Measurements from ENCODE around the gene RAP1A.
"Not testable (repeated sequence)": the region's sequence is repeated elsewhere in the genome, so short reads cannot be mapped to it uniquely, and the experiment has no call there.

Gene RAP1A

GRCh38 chr1:111631502-111631901 is 11.9 kb downstream of the RAP1A start:
- no peaks in the 10 kb centered on the region for H3K36me3 ChIP-seq (ENCODE audit: insufficient read depth, low read length)
- no peaks in the 10 kb centered on the region for H3K9me3 ChIP-seq (ENCODE audit: control insufficient read depth, insufficient read depth, low read length)
- H3K4me1 ChIP-seq (ENCODE audit: insufficient read depth, low read length): peaks cover 3% of the 10 kb centered on the region; the same call in 1 of the 2 replicates
- no peak overlapping the region for H3K9ac ChIP-seq (ENCODE audit: low read depth, low read length)

DNA sequence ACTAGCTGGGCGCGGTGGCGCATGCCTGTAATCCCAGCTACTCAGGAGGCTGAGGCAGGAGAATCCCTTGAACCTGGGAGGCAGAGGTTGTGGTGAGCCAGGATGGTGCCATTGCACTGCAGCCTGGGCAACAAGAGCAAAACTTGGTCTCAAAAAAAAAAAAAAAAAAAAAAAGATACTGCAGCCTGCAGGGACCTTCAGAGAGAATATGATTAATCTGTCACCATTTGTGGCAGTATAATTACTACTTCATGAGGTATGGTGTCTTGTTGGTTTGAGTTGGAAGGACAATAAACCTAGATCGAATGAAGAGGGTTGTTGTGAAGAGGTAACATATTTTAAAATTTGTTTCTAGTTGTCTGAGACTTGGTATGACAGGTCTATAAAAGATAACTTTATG is 13.2 kb downstream of the RAP1A start:
- not testable (repeated sequence) for H3K9ac ChIP-seq (ENCODE audit: low read depth, low read length); H3K4me1 ChIP-seq (ENCODE audit: insufficient read depth, low read length); H3K36me3 ChIP-seq (ENCODE audit: insufficient read depth, low read length); H3K9me3 ChIP-seq (ENCODE audit: control insufficient read depth, insufficient read depth, low read length)

- Histone ChIP-seq H3K9ac (ENCODE audit: low read depth, low read length) (no peak overlapping the region), H3K36me3 (ENCODE audit: insufficient read depth, low read length) (no peaks in the 10 kb centered on the region), H3K4me1 (ENCODE audit: insufficient read depth, low read length) (peaks cover 3% of the 10 kb centered on the region; the same call in 1 of the 2 replicates), H3K9me3 (ENCODE audit: control insufficient read depth, insufficient read depth, low read length) (no peaks in the 10 kb centered on the region)
Observed at GRCh38 chr1:111633736-111634247, 14.2 kb downstream of the RAP1A start.

- Histone ChIP-seq H3K4me1 (ENCODE audit: insufficient read depth, low read length) (peaks cover 7% of the 10 kb centered on the region; the same call in 1 of the 2 replicates), H3K9me3 (ENCODE audit: control insufficient read depth, insufficient read depth, low read length) (no peaks in the 10 kb centered on the region), H3K9ac (ENCODE audit: low read depth, low read length) (no peak overlapping the region), H3K36me3 (ENCODE audit: insufficient read depth, low read length) (no peaks in the 10 kb centered on the region)
Observed at GRCh38 chr1:111635324-111636009, 15.9 kb downstream of the RAP1A start.

- Histone ChIP-seq H3K4me1 (ENCODE audit: insufficient read depth, low read length) (peaks cover 7% of the 10 kb centered on the region; the same call in 1 of the 2 replicates), H3K36me3 (ENCODE audit: insufficient read depth, low read length) (no peaks in the 10 kb centered on the region), H3K9me3 (ENCODE audit: control insufficient read depth, insufficient read depth, low read length) (0 out of 2 replicates have a peak, but pooled peaks cover 3% of the 10 kb centered on the region), H3K9ac (ENCODE audit: low read depth, low read length) (no peak overlapping the region)
Observed at GRCh38 chr1:111638320-111638719, 18.7 kb downstream of the RAP1A start.

- Histone ChIP-seq H3K36me3 (ENCODE audit: insufficient read depth, low read length) (no peaks in the 10 kb centered on the region), H3K9me3 (ENCODE audit: control insufficient read depth, insufficient read depth, low read length) (0 out of 2 replicates have a peak, but pooled peaks cover 3% of the 10 kb centered on the region), H3K4me1 (ENCODE audit: insufficient read depth, low read length) (peaks cover 7% of the 10 kb centered on the region; the same call in 1 of the 2 replicates), H3K9ac (ENCODE audit: low read depth, low read length) (no peak overlapping the region)
Observed at GRCh38 chr1:111639602-111640198, 20.1 kb downstream of the RAP1A start.

GRCh38 chr1:111643097-111643496 is 23.5 kb downstream of the RAP1A start:
- H3K9ac ChIP-seq (ENCODE audit: low read depth, low read length): no peak overlapping the region
- peaks cover 4% of the 10 kb centered on the region; the same call in 1 of the 2 replicates for H3K4me1 ChIP-seq (ENCODE audit: insufficient read depth, low read length)
- no peaks in the 10 kb centered on the region for H3K36me3 ChIP-seq (ENCODE audit: insufficient read depth, low read length)
- 0 out of 2 replicates have a peak, but pooled peaks cover 3% of the 10 kb centered on the region for H3K9me3 ChIP-seq (ENCODE audit: control insufficient read depth, insufficient read depth, low read length)

GRCh38 chr1:111643696-111644095 is 24.1 kb downstream of the RAP1A start:
- Histone ChIP-seq H3K9ac (ENCODE audit: low read depth, low read length) (no peak overlapping the region), H3K4me1 (ENCODE audit: insufficient read depth, low read length) (peaks cover 4% of the 10 kb centered on the region; the same call in 1 of the 2 replicates), H3K36me3 (ENCODE audit: insufficient read depth, low read length) (no peaks in the 10 kb centered on the region), H3K9me3 (ENCODE audit: control insufficient read depth, insufficient read depth, low read length) (peaks cover 3% of the 10 kb centered on the region; the same call in 1 of the 2 replicates)

GRCh38 chr1:111644506-111644905 is 24.9 kb downstream of the RAP1A start:
- Histone ChIP-seq H3K36me3 (ENCODE audit: insufficient read depth, low read length) (no peaks in the 10 kb centered on the region), H3K4me1 (ENCODE audit: insufficient read depth, low read length) (0 out of 2 replicates have a peak, but pooled peaks cover 4% of the 10 kb centered on the region)

DNA sequence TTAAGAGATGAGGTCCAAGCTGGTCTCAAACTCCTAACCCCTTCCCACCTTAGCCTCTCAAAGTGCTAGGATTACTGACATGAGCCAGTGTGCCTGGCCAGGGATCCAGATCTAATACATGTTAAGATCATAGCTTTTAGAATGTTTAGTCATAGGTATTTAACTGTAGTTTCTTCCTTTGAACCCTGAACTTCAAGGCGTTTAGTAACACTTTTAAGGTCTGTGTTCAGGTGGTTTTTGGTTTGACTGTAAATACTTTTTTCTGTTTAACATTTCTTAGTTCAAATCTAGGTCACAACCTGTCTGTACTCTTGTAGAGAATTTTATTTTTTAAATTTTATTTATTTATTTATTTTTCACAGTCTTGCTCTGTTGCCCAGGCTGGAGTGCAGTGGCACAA is 28.1 kb downstream of the RAP1A start:
- no peak overlapping the region for H3K9ac ChIP-seq (ENCODE audit: low read depth, low read length)
- H3K36me3 ChIP-seq (ENCODE audit: insufficient read depth, low read length): no peaks in the 10 kb centered on the region
- H3K9me3 ChIP-seq (ENCODE audit: control insufficient read depth, insufficient read depth, low read length): peaks cover 3% of the 10 kb centered on the region; the same call in 1 of the 2 replicates
- no peaks in the 10 kb centered on the region for H3K4me1 ChIP-seq (ENCODE audit: insufficient read depth, low read length)

More at GRCh38 chr1:111644506-111644905, 24.9 kb downstream of the RAP1A start:
- no peak overlapping the region for H3K9ac ChIP-seq (ENCODE audit: low read depth, low read length)
- peaks cover 3% of the 10 kb centered on the region; the same call in 1 of the 2 replicates for H3K9me3 ChIP-seq (ENCODE audit: control insufficient read depth, insufficient read depth, low read length)

- no peaks in the 10 kb centered on the region for H3K4me1 ChIP-seq (ENCODE audit: insufficient read depth, low read length)
- H3K36me3 ChIP-seq (ENCODE audit: insufficient read depth, low read length): no peaks in the 10 kb centered on the region
- H3K9ac ChIP-seq (ENCODE audit: low read depth, low read length): no peak overlapping the region
- H3K9me3 ChIP-seq (ENCODE audit: control insufficient read depth, insufficient read depth, low read length): no peaks in the 10 kb centered on the region; the same call in 1 of the 2 replicates
Observed at GRCh38 chr1:111648806-111649205, 29.2 kb downstream of the RAP1A start.

DNA sequence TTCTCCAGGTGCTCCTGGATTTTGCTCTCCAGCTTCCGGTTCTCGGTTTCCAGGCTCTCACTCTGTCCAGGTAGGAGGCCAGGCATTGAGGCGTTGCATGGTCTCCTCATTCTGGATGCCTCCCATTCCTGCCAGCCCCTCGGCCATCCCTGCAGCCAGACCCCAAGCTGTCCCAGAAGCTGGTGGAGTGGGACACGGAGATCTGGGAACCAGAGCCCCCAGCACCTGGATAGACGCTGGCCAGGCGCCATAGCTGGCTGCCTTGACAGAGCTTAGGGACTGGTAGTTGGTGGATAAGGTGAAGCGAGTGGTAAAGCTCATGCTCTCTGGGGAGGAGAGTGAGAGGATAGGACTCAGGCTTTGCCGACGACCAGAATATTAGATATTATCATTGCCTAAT is 29.6 kb downstream of the RAP1A start:
- Histone ChIP-seq H3K36me3 (ENCODE audit: insufficient read depth, low read length) (no peaks in the 10 kb centered on the region), H3K9me3 (ENCODE audit: control insufficient read depth, insufficient read depth, low read length) (no peaks in the 10 kb centered on the region; the same call in 1 of the 2 replicates), H3K4me1 (ENCODE audit: insufficient read depth, low read length) (no peaks in the 10 kb centered on the region), H3K9ac (ENCODE audit: low read depth, low read length) (no peak overlapping the region)

DNA sequence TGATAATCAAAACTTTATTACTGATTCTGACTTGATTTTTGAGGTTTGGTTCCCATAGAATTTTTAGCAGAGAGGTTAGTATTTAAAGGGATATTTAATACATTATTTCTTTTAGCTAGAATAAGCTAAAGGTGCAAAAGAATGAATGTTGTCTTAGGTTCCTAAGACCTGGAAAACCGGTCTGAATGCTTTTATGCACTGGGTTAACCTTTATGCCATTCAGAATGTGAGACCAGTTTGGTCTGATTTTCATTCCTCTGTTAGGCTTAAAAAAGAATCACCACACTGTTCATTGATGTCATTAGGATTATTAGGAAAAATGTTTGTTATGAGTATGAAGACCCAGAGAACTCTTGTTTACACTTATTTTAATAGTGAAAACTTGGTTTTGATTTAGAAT is 30.1 kb downstream of the RAP1A start:
- no peaks in the 10 kb centered on the region; the same call in 1 of the 2 replicates for H3K9me3 ChIP-seq (ENCODE audit: control insufficient read depth, insufficient read depth, low read length)
- H3K4me1 ChIP-seq (ENCODE audit: insufficient read depth, low read length): no peaks in the 10 kb centered on the region
- H3K9ac ChIP-seq (ENCODE audit: low read depth, low read length): no peak overlapping the region
- H3K36me3 ChIP-seq (ENCODE audit: insufficient read depth, low read length): no peaks in the 10 kb centered on the region

GRCh38 chr1:111653709-111654108 is 34.1 kb downstream of the RAP1A start:
- Histone ChIP-seq H3K9ac (ENCODE audit: low read depth, low read length) (no peak overlapping the region), H3K36me3 (ENCODE audit: insufficient read depth, low read length) (no peaks in the 10 kb centered on the region), H3K4me1 (ENCODE audit: insufficient read depth, low read length) (peaks cover 7% of the 10 kb centered on the region; the same call in 1 of the 2 replicates), H3K9me3 (ENCODE audit: control insufficient read depth, insufficient read depth, low read length) (no peaks in the 10 kb centered on the region)

Measured in ES-I3 (cell line).